CD8-positive, alpha-beta memory T cell (primary cell): ENCODE measurements around the gene ATL1. TPM values are rescaled to one million over a fixed set of nuclear protein-coding genes. Genes with fewer than 3 reads are reported as not detected.

ENCODE experiments used
- CTCF ChIA-PET: fragments of 350-600 bp; sonication (Branson Sonifier 250); formaldehyde crosslinking; loops from one replicate; lab custom pipeline; 2021; ENCODE audit warnings: antibody characterized with exemption; lab: Charles Lee
- POLR2A ChIA-PET: fragments of 350-600 bp; sonication (Branson Sonifier 250); formaldehyde crosslinking; loops from one replicate; lab custom pipeline; 2021; ENCODE audit warnings: antibody characterized with exemption; lab: Charles Lee
- DNase-seq, 5 donors: peaks; one replicate each; pipeline versions ENCODE4 v3.0.0 to v3.0.0-alpha.2; 2020 to 2022; ENCODE audit warnings: mixed read lengths in 1 of 5
- H3K27ac ChIP-seq: one replicate; pipeline ENCODE4 v1.7.0; 2013; ENCODE audit warnings: low read depth, mild to moderate bottlenecking, low read length, moderate library complexity
- H3K27me3 ChIP-seq: 2 replicates; pipeline ENCODE4 v1.7.0; 2013; ENCODE audit warnings: low read length, mild to moderate bottlenecking; ENCODE audit not compliant: insufficient read depth, poor library complexity, severe bottlenecking
- H3K36me3 ChIP-seq: 2 replicates; pipeline ENCODE4 v1.7.0; 2013; ENCODE audit warnings: mild to moderate bottlenecking, low read length, moderate library complexity; ENCODE audit not compliant: insufficient read depth
- H3K4me1 ChIP-seq: 2 replicates; pipeline ENCODE4 v1.7.0; 2013; ENCODE audit warnings: mild to moderate bottlenecking, low read length, moderate library complexity; ENCODE audit not compliant: insufficient read depth
- H3K4me3 ChIP-seq: 2 replicates; pipeline ENCODE4 v1.7.0; 2013; ENCODE audit warnings: mild to moderate bottlenecking, low read length
- H3K9me3 ChIP-seq: 2 replicates; pipeline ENCODE4 v1.7.0; 2013; ENCODE audit warnings: mild to moderate bottlenecking, low read length
- H3K27ac Mint-ChIP-seq, 8 donors: one replicate each; pipeline ENCODE4 v1.8.0; 2020 to 2021; ENCODE audit warnings: mixed read lengths in 8 of 8, mild to moderate bottlenecking in 6 of 8, inconsistent platforms in 3 of 8, moderate library complexity in 3 of 8
- H3K27me3 Mint-ChIP-seq, 2 donors: one replicate each; pipeline ENCODE4 v1.8.0; 2020 to 2021; ENCODE audit warnings: mixed read lengths in 2 of 2, mild to moderate bottlenecking in 1 of 2, moderate library complexity in 1 of 2
- H3K36me3 Mint-ChIP-seq, 3 donors: one replicate each; pipeline ENCODE4 v1.8.0; 2020 to 2021; ENCODE audit warnings: mixed read lengths in 3 of 3, inconsistent platforms in 1 of 3, mild to moderate bottlenecking in 1 of 3
- H3K4me1 Mint-ChIP-seq, 3 donors: one replicate each; pipeline ENCODE4 v1.8.0; 2020 to 2021; ENCODE audit warnings: mixed read lengths in 3 of 3, inconsistent platforms in 1 of 3, mild to moderate bottlenecking in 1 of 3
- H3K4me3 Mint-ChIP-seq, 7 donors: one replicate each; pipeline ENCODE4 v1.8.0; 2020 to 2021; ENCODE audit warnings: mixed read lengths in 7 of 7, mild to moderate bottlenecking in 6 of 7, moderate library complexity in 4 of 7, inconsistent platforms in 2 of 7
- H3K9me3 Mint-ChIP-seq, 5 donors: one replicate each; pipeline ENCODE4 v1.8.0; 2020 to 2022; ENCODE audit warnings: mixed read lengths in 5 of 5, mild to moderate bottlenecking in 3 of 5, moderate library complexity in 2 of 5, inconsistent platforms in 1 of 5
- polyA plus RNA-seq: library from polyadenylated mRNA; unstranded; fragments of 300-500 nt; fragmentation: Illumina TruSeq; gene quantifications from one replicate; pipeline ENCODE4 v1.2.3, GENCODE V29; 2021
- total RNA-seq, 2 experiments: library from RNA; stranded (reverse); gene quantifications; one replicate each; pipeline ENCODE4 v1.2.3, GENCODE V29; 2021

ATL1 gene
- total and polyA plus RNA-seq, 3 experiments from 2014 or later: 0.81 to 2.4 (median 1.3) TPM

- peaks cover 0 to 7% (median 2%) of the 10 kb centered on the region in 3 donors for H3K36me3 Mint-ChIP-seq
- H3K4me1 Mint-ChIP-seq: peaks cover 14 to 17% (median 16%) of the 10 kb centered on the region in 3 donors
- H3K4me1 ChIP-seq: peaks cover 13% of the 10 kb centered on the region
- H3K36me3 ChIP-seq: no peaks in the 10 kb centered on the region
- H3K4me3 ChIP-seq: no peak overlapping the region
- DNase-seq: no peak
- H3K27me3 Mint-ChIP-seq: no peaks in the 10 kb centered on the region
- H3K4me3 Mint-ChIP-seq: no peak overlapping the region
- no peaks in the 10 kb centered on the region for H3K9me3 ChIP-seq
- POLR2A ChIA-PET: no interaction called here
- no peaks in the 10 kb centered on the region for H3K9me3 Mint-ChIP-seq
- H3K27me3 ChIP-seq: no peaks in the 10 kb centered on the region
- CTCF ChIA-PET: no interaction called here
- no peak overlapping the region for H3K27ac ChIP-seq
- H3K27ac Mint-ChIP-seq: no peak overlapping the region
Measured at GRCh38 chr14:50669441-50669986, 109.6 kb downstream of the ATL1 start.

- no peaks in the 10 kb centered on the region for H3K27me3 ChIP-seq
- Mint-ChIP-seq H3K27ac (no peak overlapping the region), H3K4me1 (peaks cover 14 to 16% (median 15%) of the 10 kb centered on the region in 3 donors), H3K36me3 (peaks cover 0 to 4% (median 0%) of the 10 kb centered on the region in 3 donors), H3K4me3 (peak overlapping the region in 1 of 7 donors; percentile 50), H3K27me3 (no peaks in the 10 kb centered on the region), H3K9me3 (no peaks in the 10 kb centered on the region)
- ChIA-PET POLR2A (interaction anchor here (1.2 kb wide), 1 partner anchor 24 kb away, joined by 3 read pairs; no protein-coding TSS in a partner anchor), CTCF (no interaction called here)
- H3K4me1 ChIP-seq: peaks cover 13% of the 10 kb centered on the region
- H3K4me3 ChIP-seq: no peak overlapping the region
- H3K27ac ChIP-seq: no peak overlapping the region
- H3K36me3 ChIP-seq: no peaks in the 10 kb centered on the region
- H3K9me3 ChIP-seq: no peaks in the 10 kb centered on the region
- DNase-seq: no peak
Measured at GRCh38 chr14:50670196-50670865, 110.4 kb downstream of the ATL1 start.

GRCh38 chr14:50670866-50671256 is 110.9 kb downstream of the ATL1 start:
- Mint-ChIP-seq H3K9me3 (no peaks in the 10 kb centered on the region), H3K4me1 (peaks cover 14 to 16% (median 14%) of the 10 kb centered on the region in 3 donors), H3K27me3 (no peaks in the 10 kb centered on the region), H3K27ac (no peak overlapping the region), H3K4me3 (peak overlapping the region in 1 of 7 donors; percentile 50), H3K36me3 (peaks cover 0 to 4% (median 0%) of the 10 kb centered on the region in 3 donors)
- no peak overlapping the region for H3K4me3 ChIP-seq
- no peaks in the 10 kb centered on the region for H3K9me3 ChIP-seq
- DNase-seq: no peak
- no peaks in the 10 kb centered on the region for H3K36me3 ChIP-seq
- H3K27ac ChIP-seq: no peak overlapping the region
- no peaks in the 10 kb centered on the region for H3K27me3 ChIP-seq
- peaks cover 13% of the 10 kb centered on the region for H3K4me1 ChIP-seq
- ChIA-PET CTCF (no interaction called here), POLR2A (interaction anchor here (1.2 kb wide), 1 partner anchor 23 kb away, joined by 3 read pairs; no protein-coding TSS in a partner anchor)

GRCh38 chr14:50675597-50675996 is 115.7 kb downstream of the ATL1 start:
- Histone ChIP-seq H3K27me3 (no peaks in the 10 kb centered on the region), H3K4me1 (no peaks in the 10 kb centered on the region), H3K9me3 (no peaks in the 10 kb centered on the region), H3K27ac (no peak overlapping the region), H3K36me3 (no peaks in the 10 kb centered on the region), H3K4me3 (no peak overlapping the region)
- ChIA-PET CTCF (no interaction called here), POLR2A (no interaction called here)
- H3K27me3 Mint-ChIP-seq: no peaks in the 10 kb centered on the region
- no peak overlapping the region for H3K4me3 Mint-ChIP-seq
- no peaks in the 10 kb centered on the region for H3K9me3 Mint-ChIP-seq
- H3K27ac Mint-ChIP-seq: no peak overlapping the region
- H3K4me1 Mint-ChIP-seq: peaks cover 0 to 8% (median 6%) of the 10 kb centered on the region in 3 donors
- DNase-seq: no peak
- no peaks in the 10 kb centered on the region for H3K36me3 Mint-ChIP-seq

GRCh38 chr14:50676814-50677516 is 117.0 kb downstream of the ATL1 start:
- CTCF ChIA-PET: interaction anchor here (0.5 kb wide), 1 partner anchor 30 kb away, joined by 3 read pairs; no protein-coding TSS in a partner anchor
- H3K4me1 ChIP-seq: no peaks in the 10 kb centered on the region
- Mint-ChIP-seq H3K27ac (peak overlapping the region in 1 of 8 donors; percentile 81), H3K36me3 (no peaks in the 10 kb centered on the region), H3K27me3 (no peaks in the 10 kb centered on the region), H3K4me1 (peaks cover 0 to 8% (median 6%) of the 10 kb centered on the region in 3 donors), H3K9me3 (no peaks in the 10 kb centered on the region), H3K4me3 (no peak overlapping the region)
- no peak for DNase-seq
- H3K36me3 ChIP-seq: no peaks in the 10 kb centered on the region
- POLR2A ChIA-PET: no interaction called here
- H3K27ac ChIP-seq: no peak overlapping the region
- H3K4me3 ChIP-seq: no peak overlapping the region
- H3K27me3 ChIP-seq: no peaks in the 10 kb centered on the region
- no peaks in the 10 kb centered on the region for H3K9me3 ChIP-seq

GRCh38 chr14:50677527-50678063 is 117.7 kb downstream of the ATL1 start:
- H3K4me3 Mint-ChIP-seq: no peak overlapping the region
- Histone ChIP-seq H3K36me3 (no peaks in the 10 kb centered on the region), H3K4me1 (no peaks in the 10 kb centered on the region), H3K4me3 (no peak overlapping the region), H3K27me3 (no peaks in the 10 kb centered on the region), H3K27ac (no peak overlapping the region), H3K9me3 (no peaks in the 10 kb centered on the region)
- H3K27ac Mint-ChIP-seq: peak overlapping the region in 1 of 8 donors; percentile 81
- CTCF ChIA-PET: no interaction called here
- no peaks in the 10 kb centered on the region for H3K9me3 Mint-ChIP-seq
- no peaks in the 10 kb centered on the region for H3K36me3 Mint-ChIP-seq
- POLR2A ChIA-PET: no interaction called here
- no peaks in the 10 kb centered on the region for H3K27me3 Mint-ChIP-seq
- DNase-seq: no peak
- peaks cover 0 to 8% (median 6%) of the 10 kb centered on the region in 3 donors for H3K4me1 Mint-ChIP-seq

- no peak for DNase-seq
- H3K4me1 Mint-ChIP-seq: peaks cover 0 to 8% (median 6%) of the 10 kb centered on the region in 3 donors
- H3K4me3 Mint-ChIP-seq: no peak overlapping the region
- no peaks in the 10 kb centered on the region for H3K27me3 Mint-ChIP-seq
- Histone ChIP-seq H3K36me3 (no peaks in the 10 kb centered on the region), H3K4me1 (no peaks in the 10 kb centered on the region), H3K4me3 (no peak overlapping the region), H3K27ac (no peak overlapping the region), H3K9me3 (no peaks in the 10 kb centered on the region), H3K27me3 (no peaks in the 10 kb centered on the region)
- no peaks in the 10 kb centered on the region for H3K36me3 Mint-ChIP-seq
- ChIA-PET CTCF (no interaction called here), POLR2A (no interaction called here)
- no peak overlapping the region for H3K27ac Mint-ChIP-seq
- no peaks in the 10 kb centered on the region for H3K9me3 Mint-ChIP-seq
Measured at GRCh38 chr14:50678163-50678562, 118.2 kb downstream of the ATL1 start.

- no peaks in the 10 kb centered on the region for H3K27me3 Mint-ChIP-seq
Measured at GRCh38 chr14:50679674-50680073, 119.7 kb downstream of the ATL1 start.

More at GRCh38 chr14:50679674-50680073, 119.7 kb downstream of the ATL1 start:
- H3K9me3 Mint-ChIP-seq: no peaks in the 10 kb centered on the region
- Histone ChIP-seq H3K4me1 (no peaks in the 10 kb centered on the region), H3K27ac (no peak overlapping the region), H3K4me3 (no peak overlapping the region), H3K36me3 (no peaks in the 10 kb centered on the region), H3K9me3 (no peaks in the 10 kb centered on the region), H3K27me3 (no peaks in the 10 kb centered on the region)
- H3K27ac Mint-ChIP-seq: no peak overlapping the region
- POLR2A ChIA-PET: no interaction called here
- CTCF ChIA-PET: no interaction called here
- peaks cover 0 to 8% (median 6%) of the 10 kb centered on the region in 3 donors for H3K4me1 Mint-ChIP-seq
- no peaks in the 10 kb centered on the region for H3K36me3 Mint-ChIP-seq
- no peak for DNase-seq
- H3K4me3 Mint-ChIP-seq: no peak overlapping the region
